COR-L47 (cell line): ENCODE measurements around the gene XCL2.

Source experiments
- DNase-seq: peaks from one replicate; lab custom pipeline; 2025; lab: John Stamatoyannopoulos, UW

Gene XCL2

DNA sequence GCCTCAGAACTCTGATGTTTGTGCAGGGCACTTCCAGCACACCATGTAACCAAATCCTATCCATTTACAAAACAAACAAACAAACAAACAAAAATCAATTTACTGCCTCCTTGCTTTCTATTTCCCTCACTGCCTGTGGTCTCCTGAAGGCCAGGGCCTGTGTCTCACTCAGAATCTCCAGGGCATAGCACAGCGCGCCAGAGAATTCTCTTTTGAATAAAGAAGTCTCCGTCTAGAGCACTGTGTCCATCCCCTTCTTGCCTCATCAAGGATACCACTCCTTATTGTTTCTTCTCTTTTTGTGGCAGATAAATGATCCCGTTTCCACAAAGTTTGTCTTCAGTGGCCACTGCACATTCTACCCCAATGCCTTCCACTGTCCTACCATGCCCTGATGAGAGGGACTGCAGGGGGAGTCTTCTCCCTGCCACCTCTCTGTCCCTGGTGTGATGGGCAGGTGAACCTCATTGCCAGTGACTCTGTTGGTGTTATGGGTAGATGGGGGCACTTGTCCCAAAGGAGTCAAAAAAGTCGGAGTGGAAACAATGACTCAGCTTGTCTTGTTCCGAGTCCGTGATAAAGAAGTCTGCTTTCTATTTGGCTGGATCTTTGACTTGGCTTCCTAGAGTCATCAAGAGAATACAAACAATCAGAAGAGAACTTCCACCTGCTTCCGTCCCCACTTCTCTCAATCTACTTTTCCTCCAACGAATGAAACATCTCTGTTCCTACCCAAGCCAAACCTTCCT lies 30.0 kb downstream of the XCL2 start:
- no peak for DNase-seq

DNA sequence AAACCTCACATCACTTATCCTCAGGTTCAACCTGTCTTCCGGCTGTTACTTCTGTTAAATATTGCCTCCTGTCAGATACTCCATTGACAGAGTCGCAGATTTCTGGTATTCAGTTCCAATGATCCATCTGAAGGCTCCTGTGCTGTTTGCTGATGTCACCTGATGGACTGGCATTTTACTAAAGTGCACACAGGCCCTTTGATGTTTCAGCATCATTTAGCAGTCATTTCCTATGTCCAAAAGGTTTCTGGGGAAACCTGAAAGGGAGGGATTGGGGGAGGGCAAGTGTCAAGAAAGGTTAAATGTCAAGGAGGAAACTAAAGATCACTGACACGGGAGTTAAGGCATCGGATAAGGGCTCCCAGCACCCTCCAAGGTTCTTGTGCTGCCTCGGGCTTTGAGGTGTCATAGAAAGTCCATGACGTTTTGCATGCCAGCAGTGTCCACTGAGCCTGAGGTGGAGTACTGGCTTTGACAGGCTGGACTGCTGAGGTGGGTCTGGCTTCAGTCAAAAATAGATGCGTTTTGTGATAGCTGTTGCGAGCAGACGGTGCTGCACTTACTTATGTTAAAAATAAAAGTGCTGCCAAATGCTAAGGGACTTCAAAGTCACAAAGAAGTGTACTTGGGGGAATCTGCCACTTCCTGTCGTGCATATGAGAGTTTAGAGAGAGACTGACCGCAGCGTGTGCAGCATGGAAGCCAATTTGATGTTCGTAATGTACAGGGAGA lies 30.8 kb downstream of the XCL2 start:
- no peak for DNase-seq

DNA sequence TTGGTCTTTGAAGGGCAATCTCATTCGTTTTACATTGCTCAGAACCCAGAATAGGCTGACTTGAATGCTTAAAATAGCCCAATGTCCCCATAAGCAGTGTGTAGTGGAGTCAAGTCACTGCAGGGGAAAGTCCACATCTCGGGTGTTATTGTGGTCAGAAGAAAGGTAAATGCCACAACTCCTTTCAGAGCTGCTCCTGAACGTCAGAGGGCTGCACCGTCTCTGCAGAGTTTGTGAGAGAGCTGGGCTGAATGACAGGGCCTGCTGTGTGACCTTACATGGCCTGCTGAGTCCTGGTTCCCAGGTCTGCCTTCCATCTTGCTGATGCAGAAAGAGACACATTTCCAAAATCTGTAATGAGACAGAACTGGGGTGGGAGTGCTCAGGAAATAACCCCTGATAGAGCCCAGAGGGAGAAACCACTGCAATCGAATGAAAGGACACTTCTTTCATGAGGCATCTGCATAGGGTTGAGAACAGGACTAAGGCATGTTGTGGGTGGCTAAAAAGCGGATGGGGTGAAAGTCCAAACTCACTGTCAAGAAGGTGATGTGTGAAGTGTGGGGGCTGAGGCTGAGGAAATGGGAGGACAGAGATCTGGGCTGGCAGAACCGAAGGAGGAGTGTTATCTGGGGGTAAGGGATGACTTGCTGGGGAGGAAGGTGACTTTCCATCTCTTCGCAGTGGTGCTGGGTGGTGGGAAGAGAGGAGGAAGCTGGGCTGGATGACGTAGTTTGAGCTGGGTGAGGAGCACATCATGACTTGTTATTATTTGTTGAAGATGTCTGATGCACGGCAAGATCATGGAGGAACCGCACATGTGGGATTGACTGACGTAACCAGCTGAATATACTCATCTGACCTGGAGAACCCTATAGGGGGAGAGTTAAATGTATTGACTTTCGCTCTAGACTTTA lies 33.7 kb downstream of the XCL2 start:
- no peak for DNase-seq

- DNase-seq: no peak
Measured at GRCh38 chr1:168509210-168509609, 34.6 kb downstream of the XCL2 start.

- DNase-seq: no peak
Measured at GRCh38 chr1:168507828-168508227, 36.0 kb downstream of the XCL2 start.

GRCh38 chr1:168507231-168507630 lies 36.6 kb downstream of the XCL2 start:
- DNase-seq: no peak

DNA sequence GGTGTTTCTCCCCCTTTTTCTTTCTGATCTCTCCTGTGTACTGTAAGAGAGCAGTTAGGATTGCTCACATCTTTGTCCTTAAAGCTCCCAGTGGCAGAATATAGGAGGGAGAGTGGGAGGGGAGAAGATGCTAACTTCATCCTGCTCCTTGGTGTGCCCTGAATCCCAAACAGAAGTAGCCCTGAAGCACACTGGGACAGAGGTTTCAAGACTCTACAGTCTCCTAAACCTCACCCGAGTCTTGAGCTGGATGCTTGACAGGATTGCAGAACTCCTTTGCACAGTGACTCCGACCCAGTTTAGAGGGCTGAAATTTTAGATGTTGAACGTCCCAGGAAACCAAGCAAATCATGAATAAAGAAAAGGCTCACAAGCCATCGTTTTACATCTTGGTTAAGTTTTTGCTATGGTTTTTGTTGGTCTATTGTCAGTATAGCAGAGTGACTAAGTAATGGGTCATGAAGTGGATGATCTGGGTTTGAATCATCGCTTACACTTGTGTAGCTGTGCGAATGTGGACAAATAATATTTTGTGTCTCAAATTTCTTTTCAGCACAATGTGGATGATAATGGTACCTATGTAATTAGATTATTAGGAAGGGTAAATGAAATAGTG lies 37.5 kb downstream of the XCL2 start:
- no peak for DNase-seq

DNA sequence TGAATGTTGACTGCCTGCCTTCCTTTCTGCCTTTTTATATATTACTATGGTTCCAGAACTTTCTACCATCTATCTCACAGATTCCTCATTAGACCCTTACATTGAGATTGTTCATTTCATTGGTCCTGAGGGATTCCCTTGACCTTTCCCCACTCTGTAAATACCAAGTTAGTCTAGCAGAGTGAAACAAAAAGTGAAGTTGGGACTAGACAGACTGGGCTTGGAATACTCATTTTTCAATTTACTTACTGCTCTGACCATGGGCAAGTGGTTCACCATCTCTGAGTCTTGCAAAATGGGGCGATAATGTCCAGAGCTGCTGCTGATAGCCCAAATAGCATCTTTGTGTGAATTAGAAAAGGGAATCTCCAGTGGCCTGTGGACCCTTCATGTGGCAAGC lies 38.8 kb downstream of the XCL2 start:
- no peak for DNase-seq

- no peak for DNase-seq
Measured at GRCh38 chr1:168504064-168504837, 39.5 kb downstream of the XCL2 start.

DNA sequence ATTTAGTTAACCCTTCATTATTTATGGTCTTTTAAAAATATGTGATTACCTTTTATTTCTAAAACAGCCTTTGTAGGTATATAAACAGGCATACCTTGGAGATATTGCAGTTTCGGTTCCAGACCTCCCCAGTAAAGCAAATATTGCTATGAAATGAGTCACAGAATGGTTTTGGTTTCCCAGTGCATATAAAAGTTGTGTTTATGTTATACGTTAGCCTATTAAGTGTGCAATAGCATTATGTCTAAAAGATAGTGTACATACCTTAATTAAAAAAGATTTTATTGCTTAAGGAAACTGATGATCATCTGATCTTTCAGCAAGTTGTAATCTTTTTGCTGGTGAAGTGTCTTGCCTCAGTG lies 44.1 kb downstream of the XCL2 start:
- no peak for DNase-seq

- DNase-seq: no peak
Measured at GRCh38 chr1:168498956-168499687, 44.7 kb downstream of the XCL2 start.

DNA sequence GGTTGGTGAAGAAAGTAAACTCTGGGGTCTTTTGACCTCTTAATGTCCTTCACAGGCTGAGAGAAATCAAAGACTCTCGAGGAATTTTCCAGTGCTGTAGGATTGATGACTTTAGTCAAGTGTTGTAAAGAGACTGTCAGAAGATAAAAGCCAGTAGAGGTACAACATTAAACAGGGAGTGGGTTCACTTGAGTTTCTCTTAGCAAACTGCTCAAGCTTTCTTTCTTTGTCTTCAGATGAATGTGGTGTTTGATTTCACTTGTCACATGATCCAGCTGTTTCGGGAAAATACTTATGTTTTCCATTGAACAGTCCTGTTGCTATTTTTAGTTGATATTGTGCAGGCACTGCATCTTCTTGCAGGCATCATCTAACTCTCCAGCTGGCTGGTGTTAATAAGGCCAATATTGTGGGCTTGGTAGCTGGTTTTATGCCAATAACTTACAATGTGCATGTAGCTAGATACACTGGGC lies 45.6 kb downstream of the XCL2 start:
- DNase-seq: peak; percentile 12

DNA sequence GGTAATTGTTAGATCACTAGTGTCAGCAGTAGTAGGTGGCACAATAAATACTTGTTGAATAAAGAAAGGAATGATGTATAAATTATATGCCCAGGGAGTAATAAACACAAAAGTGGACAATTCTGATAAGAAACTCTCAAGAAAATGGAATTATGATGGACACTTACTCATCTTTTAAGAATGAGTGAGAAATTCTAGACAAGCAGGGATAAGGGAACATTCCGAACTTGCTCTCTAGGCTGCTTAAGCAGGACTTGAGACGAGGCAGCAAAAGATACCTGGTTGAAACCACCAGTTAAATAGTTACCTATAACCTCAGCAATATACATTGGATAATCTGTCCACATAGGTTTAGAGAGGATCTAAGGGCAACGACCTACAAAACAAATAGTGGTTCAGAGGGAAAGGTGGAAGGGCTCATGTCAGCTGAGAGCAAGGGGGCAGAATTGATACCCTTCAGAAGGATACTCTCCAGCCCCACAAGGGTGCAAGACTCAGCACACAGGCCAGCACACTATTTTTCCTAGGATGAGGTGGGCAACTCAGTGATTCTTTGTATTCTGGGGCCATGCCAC lies 46.3 kb downstream of the XCL2 start:
- DNase-seq: no peak

- no peak for DNase-seq
Measured at GRCh38 chr1:168491527-168492164, 52.2 kb downstream of the XCL2 start.
